Fibroblast of the conjunctiva (primary cell): ENCODE results near the gene NFIA.
A peak's percentile ranks its signal among the peaks of the same experiment; 100 is the strongest.

Experiments
- DNase-seq: peaks from one replicate; pipeline ENCODE4 v3.0.0-alpha.2; 2010; ENCODE audit warnings: low read depth

Gene NFIA

GRCh38 chr1:61152469-61153105, 70.2 kb downstream of the NFIA start:
- DNase-seq: no peak

DNA sequence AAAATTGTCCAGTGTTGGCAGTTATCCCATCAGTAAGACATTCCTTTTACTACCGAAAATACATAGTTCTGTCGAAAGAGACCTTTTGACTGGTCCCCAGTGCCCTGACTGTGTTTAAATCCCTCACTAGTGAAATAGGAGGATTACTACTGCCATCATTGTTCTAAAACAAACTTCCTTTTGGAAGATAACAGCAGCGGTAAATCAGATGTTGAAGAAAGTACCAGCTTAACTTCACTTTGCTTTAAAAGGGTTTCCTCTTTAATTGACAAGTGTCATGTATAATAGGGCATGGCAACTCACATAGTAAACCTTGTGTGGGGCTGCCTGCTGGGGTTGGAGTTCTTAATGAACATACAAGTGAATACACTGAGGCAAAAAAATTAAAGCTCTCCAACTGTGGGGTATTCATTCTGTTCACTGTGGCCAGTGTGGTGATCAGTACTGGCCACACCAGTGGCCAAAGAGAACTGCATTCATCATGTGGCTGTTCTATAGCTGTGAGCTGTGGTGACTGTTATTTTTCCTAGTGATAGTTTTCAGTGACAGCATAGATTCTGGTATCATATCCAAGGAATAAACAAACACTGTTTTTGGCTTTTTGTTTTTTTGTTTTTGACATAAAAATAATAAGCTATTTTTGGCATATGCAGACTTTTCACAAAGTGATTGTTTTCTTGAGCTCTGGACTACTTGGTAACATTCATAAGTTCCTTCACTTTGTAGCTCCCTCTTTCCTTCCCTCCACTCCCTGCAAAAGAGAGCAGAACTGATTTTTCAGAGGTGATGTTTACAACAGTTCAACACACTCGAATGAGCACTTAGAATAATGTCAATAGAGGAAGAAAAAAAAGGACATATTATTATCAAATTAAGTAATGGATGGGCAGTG, 74.5 kb downstream of the NFIA start:
- DNase-seq: no peak

- DNase-seq: peak; percentile 77
These were observed 75.2 kb downstream of the NFIA start for GRCh38 chr1:61157468-61157987.

DNA sequence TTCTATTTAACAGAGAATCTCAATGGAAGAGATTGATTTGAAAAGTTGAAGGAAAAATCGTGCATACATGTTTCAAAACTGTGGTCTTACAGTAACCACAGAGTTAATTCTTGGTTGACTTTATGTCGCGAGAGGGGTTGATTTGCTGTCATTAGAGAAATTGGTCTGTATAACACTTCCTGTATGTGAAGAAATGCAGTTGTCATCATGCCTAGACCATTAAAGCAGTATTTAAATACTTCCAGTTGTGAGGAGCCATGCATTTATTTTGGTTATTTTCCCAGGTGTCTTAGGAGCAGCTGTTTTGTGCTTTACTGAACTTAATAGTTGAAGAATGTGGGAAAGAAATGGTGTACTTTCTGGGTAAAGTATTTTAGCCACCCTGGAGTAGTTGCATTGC, 76.2 kb downstream of the NFIA start:
- DNase-seq: no peak

- no peak for DNase-seq
These were observed 78.2 kb downstream of the NFIA start for GRCh38 chr1:61160526-61160925.

GRCh38 chr1:61162520-61163258, 80.3 kb downstream of the NFIA start:
- no peak for DNase-seq

DNA sequence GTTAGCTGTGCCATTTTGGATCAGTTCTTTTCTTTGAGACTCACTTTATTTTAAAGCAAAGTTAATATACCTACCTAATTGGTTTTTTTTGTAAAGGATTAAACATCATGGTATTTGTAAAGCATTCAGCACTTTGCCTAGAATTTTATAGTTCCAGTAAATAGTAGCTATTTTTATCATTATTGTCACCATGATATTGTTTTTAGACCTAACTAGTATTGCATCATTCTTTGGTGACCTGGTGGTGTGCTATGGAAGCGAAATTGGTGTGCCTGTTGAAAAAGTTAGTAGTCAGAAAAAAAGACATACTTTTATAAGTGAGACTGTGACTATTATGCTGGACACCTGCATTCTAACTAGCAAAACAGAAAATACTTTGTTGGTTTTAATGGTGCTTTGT, 81.0 kb downstream of the NFIA start:
- DNase-seq: no peak

DNA sequence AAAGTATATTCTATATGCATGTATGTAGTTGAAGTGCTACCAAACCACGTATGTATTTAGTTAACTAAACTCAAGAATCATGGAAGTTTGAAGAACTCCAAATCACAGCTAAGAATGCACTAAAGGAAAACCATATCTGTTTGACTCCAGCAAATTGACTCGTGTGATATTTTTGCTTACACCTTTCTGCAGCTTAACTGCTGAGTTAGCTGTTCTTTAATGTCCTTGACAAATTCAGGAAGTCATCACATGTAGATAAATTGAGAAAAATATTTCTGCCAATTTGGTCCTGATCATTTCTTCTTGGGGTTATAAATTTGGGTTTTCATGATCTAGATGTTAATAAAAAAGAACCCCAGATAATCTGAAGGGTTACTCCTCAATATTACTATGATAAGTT, 83.0 kb downstream of the NFIA start:
- no peak for DNase-seq

DNA sequence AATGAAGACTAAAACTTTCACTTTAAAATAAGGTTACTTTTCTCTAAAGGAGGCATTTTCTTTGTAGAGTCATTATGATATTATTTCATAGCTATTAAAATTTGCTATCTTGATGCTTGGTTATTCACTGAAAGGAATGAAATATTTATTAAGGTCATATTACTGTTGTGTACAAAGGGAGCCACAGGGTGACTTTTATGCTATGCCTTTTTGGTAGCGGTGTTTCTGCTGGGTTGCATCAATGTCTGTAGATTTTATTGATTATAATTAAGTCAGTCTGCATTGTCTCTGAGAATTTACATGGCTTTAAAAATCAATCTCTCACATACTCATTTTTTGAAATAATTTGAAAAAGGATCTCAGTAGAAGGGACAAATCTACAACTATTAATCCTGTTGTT, 84.9 kb downstream of the NFIA start:
- no peak for DNase-seq

DNA sequence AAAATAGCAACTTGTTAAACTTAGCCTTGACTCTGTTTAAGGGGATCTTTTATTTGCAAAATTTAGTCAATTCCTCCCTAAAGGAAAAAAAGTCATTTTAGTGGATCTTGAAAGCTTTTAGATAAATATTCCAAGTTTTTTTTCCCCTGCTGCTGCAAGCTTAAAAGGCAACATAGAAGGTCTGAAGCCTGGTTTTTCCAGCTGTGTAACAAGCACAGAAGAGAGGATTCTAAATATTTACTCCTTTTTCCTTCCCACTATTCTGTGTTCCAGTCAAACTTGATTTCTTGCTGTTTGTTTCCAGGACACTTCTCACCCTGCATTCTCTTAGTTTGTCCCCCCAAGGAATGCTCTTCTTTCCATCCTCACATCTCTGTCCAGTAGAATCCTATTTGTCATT, 86.7 kb downstream of the NFIA start:
- DNase-seq: no peak

GRCh38 chr1:61169634-61170033, 87.3 kb downstream of the NFIA start:
- no peak for DNase-seq

- no peak for DNase-seq
These were observed 88.2 kb downstream of the NFIA start for GRCh38 chr1:61170328-61171238.

DNA sequence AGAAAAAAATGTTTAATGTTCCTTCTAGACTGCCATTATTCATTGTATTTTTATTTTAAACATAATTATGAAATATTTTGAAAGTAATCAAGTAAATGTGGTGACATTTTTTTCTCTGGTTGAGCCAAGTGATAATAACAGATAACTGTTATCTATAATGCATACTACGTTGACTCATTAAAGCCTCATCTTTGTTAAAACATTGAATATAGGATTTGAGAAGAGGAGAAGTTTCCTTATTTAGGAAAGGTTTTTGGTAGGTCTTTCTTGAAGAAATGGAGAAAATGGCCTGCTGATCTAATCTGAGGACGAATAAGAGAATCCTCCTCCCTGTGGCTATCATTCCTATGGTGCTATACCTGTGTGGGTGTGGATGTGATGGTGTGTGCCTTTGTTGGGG, 89.0 kb downstream of the NFIA start:
- no peak for DNase-seq

GRCh38 chr1:61171974-61172373, 89.6 kb downstream of the NFIA start:
- no peak for DNase-seq

DNA sequence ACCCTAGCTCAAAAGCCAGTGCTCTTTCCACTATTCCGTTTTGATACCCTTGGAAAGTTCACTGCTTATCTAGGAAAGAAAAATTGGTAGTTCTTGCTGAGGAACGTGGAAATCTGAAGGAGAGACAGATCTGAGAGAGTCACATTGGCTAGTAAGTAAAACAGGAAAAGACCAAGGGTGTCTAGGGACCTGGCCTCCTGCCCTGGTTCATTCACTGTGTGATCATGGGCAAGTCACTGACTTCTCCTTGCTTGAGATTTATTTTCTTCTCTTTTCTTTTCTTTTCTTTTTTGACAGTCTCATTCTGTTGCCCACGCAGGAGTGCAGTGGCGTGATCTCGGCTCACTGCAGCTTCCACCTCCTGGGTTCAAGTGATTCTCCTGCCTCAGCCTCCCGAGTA, 90.8 kb downstream of the NFIA start:
- DNase-seq: no peak

DNA sequence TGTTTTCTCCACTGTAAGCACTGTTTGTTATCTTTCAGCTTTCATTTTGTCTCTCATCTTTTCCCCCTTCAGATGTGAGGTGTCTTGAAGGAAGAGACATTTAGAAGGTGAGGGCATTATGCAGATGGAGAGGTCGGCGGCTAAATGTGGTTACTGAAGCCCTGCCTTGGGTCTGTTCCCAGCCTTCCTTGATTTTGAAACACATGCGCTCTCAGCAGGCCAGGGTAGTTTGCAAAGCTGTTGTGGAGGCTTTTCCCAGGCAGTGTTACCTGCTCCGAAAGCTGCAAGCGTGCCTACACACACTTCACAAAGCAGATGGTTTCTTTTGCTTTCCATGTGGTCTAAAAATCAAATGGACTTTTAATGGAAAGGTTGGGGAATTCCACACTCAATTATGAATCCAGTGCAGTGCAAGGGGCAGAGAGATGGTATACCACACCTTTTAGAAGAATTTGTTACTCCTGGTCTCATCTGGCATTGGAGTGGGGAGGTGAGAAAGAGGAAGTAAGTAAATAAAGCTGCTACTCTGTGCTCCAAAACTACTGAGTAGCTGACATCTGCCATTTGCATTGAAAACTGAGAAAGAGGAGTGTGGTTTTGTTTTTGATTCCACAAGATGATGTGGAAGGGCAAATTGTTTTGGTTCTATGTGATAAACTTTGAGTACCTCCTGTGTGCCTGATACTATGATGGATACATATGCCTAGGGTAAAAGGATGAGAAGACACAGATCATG, 91.9 kb downstream of the NFIA start:
- no peak for DNase-seq

GRCh38 chr1:61175976-61176375, 93.6 kb downstream of the NFIA start:
- DNase-seq: no peak

- no peak for DNase-seq
These were observed 99.0 kb downstream of the NFIA start for GRCh38 chr1:61181067-61182038.

DNA sequence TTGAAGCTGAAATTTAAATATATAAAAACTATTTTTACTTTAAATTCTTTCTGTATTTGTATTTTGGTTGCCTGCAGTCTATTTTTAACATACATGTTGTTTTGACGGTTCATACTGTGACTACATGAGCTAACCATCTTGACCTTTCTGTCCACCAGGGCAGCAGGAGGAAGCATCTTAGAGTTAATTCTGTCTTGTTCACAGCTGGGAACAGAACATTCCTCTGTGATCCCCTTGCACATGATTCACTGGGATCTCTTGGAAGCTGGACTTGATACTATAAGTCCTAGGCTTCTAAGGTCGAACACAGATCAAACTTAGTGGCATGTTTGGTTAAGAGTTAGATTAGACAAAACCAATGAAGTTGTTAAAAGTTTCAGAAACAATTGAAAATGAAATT, 99.7 kb downstream of the NFIA start:
- DNase-seq: peak; percentile 65

DNA sequence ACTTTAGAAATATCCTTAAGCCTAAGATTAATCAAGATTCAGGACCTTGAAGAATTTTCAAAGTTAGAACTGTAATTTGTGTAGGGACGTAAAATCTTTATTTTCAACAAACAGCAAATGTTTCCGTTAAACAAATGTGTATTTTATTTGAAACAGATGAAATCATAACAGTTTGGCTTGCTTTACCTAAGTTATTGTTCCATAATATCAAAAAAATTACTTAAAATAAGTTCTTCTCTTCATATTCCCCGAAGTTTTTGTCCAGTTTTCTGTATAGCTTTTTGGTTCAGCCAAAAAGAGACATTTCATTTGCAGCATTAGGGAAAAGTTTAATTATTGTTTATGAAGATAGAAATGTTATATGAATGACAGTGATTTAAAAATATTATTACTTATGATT, 100.1 kb downstream of the NFIA start:
- no peak for DNase-seq
